IPS-NIHi7 (cell line): ENCODE data around the gene RHNO1.

Experiments used
- DNase-seq: peaks from one replicate; pipeline ENCODE4 v3.0.0; 2012; ENCODE audit warnings: mixed read lengths; ENCODE audit errors: extremely low spot score

Gene RHNO1, protein sequence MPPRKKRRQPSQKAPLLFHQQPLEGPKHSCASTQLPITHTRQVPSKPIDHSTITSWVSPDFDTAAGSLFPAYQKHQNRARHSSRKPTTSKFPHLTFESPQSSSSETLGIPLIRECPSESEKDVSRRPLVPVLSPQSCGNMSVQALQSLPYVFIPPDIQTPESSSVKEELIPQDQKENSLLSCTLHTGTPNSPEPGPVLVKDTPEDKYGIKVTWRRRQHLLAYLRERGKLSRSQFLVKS

DNA sequence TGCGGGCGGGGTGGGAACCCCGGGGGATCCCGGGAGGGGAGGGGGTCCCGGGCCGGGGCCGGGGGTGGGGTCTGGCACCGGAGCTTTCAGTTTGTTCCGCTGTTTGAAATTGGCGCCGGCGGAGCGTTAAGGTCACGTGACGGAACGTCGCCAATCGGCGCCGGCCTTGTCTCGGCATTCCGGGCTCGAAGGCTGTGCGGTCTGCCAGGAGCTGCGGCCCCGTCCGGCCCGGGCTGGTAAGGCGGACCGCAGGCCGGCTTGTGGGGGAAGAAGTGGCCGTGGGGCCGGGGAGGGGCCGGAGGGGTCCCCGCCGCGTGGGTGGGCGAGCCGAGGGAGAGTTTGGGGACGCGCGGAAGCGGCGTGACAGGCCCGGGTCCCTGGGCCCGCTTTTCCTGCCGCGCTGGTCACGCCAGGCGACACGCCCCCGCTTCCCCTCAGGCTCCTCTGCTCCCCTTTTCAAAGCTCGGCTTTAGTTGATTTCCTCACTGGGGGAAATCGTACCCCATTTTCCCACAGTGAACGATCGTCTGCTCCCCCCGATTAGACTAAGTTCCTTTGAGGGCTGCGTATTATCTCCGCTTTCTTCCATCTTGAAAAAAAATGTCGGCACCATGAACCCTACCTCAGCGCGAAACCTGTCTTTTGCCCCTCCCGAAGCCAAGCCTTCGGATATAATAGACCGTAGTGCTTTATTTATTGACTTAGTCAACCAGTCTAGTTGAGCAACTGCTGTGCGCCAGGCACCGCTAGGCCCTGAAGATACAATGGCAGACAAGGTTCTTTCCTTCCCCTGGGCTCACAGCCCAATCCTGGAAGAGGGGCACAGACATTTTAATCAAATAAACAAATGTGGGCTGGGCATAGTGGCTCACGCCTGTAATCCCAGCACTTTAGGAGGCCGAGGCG, at the start of gene RHNO1, which contains the start of gene FOXM1:
RHNO1 (plus strand) TSS at position 177 of the 906 bp plus-strand sequence. CDS start 8,144 bp downstream, outside the sequence.
FOXM1 (minus strand) TSS at position 128 of the 906 bp plus-strand sequence. CDS start 2,696 bp downstream, outside the sequence.
- peak; percentile 95 for DNase-seq

DNA sequence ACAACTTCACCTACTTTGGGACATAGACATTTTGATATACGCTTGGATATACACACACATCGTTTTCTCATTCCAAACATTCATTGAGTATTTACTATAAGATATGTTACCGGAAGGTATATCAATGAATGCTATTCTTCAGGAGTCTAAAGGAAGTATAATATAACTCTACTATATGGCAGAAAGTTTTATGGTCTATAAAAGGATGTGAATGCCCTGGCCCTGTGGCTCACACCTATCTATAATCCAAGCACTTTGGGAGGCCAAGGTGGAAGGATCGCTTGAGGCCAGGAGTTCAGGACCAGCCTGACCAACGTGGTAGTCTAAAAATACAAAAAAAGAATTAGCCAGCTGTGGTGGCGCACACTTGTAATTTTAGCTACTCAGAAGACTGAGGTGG, 47.7 kb upstream of the RHNO1 start:
- DNase-seq: no peak

DNA sequence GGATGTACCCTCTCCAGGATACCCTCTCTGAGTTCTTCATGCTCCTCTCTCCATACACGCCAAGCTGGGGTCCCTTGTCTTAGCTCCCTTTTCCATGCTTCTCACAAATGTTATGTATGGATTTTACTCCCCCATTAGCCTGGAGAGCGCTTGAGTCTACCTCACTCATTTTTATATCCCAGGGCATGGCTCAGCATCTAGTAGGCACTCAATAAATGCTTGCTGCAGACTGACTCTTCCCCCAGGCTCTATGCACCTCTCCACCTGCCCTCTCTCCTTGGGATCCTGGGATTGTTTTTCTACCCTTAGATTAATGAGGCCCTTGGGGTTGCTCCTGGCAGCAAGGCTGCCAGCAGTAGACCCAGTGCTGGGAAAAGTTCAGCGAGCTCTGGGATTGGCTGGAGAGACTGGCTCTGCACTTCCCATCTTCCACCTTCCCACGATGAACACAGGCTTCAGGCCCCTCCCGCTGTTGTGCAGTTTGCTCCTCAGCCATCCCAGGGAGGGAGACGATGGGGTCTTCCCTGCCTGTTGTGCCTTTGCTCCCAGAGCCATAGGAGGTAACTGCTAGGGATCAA, 44.4 kb upstream of the RHNO1 start:
- no peak for DNase-seq

DNA sequence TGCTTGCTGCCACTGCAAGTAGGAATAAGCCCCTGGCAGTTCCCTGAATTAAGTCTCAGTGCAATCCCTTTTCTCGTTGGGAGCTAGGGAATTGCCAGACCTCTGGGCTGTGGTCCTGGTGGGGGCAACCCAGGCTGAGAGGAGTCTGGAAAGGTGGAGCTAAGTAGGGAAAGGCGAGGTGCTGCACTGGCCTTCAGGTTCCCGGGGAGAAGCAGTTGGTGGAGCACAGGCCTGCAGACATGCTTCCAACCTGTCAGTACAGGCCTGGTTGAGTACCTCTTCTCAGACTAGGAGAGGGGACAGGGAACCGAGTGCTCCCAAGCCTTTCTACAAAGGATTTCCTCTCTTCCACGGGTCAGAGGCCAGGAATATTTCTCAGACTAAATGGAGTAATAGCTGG, 43.7 kb upstream of the RHNO1 start:
- no peak for DNase-seq

DNA sequence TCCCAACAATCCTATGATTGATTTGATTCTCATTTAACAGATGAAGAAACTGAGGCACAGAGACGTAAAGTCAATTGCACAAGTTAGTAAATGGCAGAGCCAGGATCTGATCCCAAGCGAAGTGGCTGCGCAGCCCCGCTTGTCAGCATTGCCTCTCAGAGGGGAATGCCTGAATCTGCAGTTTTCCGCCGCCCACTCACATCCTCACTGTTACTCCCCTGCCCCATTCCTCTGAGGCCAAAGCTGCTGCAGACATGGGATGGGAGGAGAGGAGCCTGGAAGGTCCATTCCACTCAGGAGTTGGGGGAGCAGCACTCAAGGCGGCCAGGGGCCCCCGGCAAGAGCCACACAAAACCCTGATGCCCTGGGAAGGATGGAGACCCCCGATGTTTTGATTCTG, 43.2 kb upstream of the RHNO1 start:
- DNase-seq: peak; percentile 57

DNA sequence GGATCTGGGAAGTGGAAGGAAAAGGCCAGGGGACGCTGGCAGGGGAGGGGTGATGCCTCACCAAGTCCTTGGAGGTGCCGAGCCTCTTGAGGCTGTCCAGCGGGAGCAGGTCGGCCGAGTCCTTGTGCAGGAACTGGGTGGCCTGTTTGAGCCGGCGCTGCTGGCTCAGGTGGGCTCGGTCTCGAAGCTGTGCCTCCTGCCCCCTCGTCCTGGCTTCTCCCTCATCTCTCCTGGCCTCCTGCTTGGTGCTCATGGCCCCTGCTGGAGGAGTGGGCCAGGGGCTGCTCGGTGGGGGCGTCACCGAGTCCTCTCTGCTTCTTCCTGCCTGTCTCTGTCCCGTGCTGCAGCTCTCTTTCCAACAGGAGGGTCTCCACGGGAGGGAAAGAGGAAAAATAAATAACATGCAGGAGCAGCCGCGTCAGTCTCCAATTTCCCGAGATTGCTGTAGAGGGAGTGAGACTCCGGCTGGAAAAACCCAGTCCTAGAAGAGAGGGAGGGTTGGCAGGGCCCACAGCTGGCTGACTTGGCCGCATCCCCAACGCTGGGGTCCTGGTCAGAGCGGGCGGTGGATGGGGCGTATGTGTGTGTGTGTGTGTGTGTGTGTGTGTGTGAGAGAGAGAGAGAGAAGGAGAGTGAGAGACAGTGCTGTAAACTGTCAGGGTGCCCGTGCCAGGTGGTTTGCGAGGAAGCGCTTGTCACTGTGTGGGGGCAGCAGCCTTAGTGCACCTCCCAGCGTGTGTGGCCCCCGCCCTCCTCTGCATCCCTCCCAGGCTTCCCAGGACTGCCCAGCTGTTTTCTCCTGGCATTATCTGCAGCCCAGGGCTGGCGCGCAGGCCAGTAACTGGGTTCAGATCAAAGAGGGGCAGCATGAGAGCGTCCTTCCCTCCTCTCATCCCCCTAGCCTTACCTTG, 42.2 kb upstream of the RHNO1 start, which contains the start of gene NRIP2:
NRIP2 (minus strand) TSS at position 455 of the 911 bp plus-strand sequence; CDS start at position 403, 52 bp downstream.
- DNase-seq: peak; percentile 62

DNA sequence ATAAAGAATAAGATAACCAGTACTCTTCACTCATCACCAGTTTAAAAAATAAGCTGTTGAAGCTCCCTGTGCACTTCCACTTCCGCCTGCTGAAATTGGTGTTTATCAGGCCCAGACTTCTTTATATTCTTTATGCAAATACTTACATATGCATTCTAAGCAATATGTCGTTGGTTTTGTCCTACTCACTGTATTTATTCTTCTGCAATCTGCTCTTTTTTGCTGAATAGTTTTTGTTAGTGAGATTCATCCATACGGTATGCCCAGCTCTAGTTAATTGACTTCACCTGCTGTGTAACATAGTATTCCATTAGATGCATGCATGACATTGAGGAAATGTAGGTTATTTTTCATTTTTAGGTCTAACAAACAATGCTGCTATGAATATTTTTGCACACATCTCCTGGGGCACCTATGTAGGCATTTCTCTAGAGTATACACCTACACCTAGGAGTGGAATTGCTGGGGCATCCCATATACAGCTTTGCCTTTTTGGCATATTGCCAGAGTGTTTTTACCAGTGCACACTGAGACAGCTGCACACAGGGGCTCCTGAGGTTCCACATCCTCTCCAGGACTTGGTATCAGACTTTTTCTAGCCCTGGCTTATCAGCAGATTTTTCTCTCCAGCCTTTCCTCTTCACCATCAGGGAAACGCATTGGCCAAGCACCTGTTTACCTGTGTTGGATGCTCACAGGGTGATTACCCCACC, 41.2 kb upstream of the RHNO1 start:
- no peak for DNase-seq

DNA sequence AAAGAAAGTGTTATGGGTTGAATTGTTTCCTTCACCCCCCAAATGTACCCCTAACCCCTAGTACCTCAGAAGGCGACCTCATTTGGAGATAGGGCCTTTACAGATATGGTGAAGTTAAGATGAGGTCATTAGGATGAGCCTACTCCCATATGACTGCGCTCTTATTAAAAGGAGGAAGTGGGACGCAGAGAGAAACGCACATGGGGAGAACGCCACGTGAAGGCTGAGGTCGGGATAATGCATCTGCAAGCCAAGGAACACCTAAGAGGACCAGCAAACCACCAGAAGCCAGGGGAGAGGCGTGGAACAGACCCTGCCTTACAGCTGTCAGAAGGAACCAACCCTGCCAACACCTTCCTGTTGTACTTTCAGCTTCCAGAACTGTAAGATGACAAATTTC, 40.4 kb upstream of the RHNO1 start:
- no peak for DNase-seq

DNA sequence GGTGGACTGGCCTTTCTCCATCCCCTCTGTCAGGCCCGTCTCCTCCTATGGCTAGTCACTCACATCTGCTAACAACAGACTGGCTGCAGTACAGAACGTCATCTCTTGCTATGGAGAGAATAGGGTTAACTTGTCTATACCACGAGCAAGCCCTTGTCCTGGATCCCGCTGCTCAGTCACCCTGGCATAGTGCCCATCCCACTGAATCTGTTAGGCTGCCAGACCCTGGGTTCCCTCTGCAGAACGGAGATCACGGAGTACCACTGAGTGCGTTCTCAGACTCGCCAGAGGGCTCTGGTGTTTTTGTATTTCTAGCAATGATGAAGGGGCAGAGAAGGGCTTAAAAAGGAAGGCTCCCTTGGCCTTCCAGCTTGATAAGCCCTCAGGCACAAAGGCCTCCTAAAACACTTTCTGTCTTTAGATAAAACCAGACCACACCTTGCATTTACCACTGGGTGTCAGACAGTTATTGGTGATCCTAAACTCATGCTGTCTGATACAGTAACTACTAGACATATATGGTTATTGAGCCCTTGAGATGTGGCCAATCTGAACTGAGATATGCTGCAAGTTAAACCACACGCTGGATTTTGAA, 35.9 kb upstream of the RHNO1 start:
- DNase-seq: no peak

DNA sequence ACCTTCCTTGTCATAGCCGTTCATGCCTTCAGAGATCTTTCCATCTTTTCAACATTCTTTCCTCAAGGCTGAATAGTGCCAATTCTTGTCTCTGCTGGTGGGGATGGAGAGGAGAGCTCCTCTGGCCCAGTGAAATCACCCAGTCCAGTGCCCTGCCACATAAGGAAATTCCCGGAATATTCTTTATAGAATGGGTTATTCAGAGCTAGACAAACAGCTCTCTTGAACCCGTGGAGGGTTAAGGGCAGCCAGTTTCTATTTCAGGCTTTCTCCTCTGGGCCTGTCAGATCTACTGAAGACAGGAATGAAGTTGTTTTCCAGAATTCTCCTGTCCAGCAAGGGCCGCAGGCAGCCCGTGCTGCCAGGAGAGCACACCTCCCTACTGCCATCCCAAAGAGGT, 34.1 kb upstream of the RHNO1 start:
- DNase-seq: no peak

DNA sequence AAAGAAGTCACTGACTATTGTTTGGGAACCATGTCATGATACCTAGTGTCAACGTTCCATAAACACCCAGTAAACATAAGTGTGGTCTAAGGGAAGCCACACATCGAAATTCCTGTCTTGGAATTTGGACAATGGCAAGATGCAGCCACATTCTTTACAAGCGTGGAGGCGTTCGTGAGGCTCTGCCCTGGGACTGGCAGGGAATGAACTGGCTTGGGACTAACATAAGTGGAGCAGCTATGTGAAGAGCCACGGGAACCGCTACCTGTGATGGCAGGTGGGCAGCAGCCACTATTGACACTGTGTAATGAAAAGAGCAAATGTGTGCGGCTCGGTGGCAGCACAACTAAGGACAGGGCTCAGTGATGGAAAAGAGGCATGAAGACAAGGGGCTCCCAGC, 32.2 kb upstream of the RHNO1 start:
- DNase-seq: no peak

DNA sequence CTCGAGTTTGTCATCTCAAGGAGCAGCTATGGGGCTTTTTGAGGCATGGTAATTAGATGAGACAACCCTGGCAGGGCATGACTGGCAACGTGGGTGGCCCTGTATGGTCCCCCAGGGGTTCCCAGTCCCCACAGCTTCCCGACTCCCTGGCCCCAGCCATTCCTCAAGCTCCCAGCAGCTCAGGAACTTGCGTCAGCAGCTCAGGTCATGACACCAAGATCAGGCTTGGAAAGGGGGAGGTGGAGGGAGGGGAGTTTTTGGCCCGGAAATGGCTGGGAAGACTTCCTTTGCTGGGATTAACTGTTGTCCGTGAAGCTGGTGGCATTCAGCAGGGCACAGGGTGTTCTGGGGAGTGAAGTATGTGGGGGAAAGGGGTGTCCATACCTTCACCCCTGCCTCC, 31.7 kb upstream of the RHNO1 start:
- no peak for DNase-seq

DNA sequence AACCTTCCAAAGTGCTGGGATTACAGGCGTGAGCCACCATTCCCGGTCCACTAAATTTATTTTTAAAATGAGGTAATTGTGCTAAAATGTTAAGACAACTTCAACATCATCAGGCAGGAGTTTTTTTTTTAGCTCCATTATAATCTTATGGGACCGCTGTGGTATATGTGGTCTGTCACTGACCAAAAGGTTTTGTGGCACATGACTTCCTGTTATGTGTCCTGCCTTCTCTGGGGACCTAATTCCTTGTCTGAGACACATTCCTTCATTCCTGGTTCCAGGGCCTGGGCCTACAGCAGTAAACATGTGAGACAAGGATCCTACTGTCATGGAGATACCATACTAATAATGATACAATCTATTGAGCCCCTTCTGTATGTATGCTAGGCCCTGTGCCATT, 25.1 kb upstream of the RHNO1 start:
- DNase-seq: no peak

DNA sequence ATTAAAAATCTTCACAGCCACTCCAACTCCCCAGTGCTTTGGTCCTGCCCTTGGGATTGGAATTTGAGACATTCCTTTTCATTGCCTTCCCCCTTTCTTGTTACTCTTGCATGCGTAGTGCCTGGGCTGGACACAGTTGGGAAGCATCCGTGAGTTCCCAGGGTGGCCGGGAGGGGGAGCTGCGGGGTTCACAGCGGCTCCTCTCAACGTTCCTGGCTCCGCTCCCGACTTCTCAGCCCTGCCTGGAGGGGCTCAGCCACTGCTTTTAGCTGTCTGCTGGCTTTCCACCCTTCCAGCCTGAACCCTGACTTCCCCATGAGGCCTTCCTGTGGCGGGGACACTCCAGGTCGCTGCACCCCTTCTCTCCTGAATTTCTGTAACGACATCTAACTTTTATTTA, 23.4 kb upstream of the RHNO1 start:
- peak; percentile 97 for DNase-seq

DNA sequence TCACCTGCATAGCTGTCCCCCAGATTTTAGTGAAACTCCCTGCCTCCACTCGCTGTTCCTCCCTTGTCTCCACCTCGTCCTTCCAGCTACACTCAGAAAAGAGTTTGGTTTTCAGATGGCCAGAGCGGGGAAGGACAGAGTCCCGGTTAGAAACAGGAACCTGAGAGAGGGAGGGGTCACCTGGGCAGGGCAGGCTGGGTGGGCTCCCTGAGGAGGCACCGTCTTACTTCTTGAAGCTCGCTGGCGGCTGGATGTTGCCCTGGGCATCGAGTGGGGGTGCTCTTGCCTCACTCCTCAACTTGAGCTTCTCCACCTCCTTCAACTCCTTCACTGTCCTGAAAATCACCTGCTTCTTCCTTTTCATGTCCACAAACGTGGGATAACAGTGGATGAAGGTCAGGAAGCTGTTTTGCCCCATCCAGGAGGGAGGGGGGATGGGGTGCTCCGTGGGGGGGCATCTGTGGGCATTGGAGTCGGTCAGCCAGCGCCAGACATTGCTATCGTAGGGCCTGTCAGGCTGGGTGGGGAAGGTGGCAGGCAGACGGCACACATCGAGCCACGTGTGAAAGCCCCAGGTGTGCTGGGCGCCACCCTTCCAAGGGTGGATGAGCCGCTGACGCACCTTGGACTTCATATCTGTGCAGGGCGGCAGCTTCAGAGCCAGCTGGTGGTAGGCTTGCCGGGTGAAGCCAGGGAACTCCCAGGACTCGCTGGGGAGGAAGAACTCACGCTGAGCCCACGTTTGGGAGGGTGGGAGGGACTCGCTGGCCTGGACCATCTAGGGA, 22.2 kb upstream of the RHNO1 start:
- no peak for DNase-seq

DNA sequence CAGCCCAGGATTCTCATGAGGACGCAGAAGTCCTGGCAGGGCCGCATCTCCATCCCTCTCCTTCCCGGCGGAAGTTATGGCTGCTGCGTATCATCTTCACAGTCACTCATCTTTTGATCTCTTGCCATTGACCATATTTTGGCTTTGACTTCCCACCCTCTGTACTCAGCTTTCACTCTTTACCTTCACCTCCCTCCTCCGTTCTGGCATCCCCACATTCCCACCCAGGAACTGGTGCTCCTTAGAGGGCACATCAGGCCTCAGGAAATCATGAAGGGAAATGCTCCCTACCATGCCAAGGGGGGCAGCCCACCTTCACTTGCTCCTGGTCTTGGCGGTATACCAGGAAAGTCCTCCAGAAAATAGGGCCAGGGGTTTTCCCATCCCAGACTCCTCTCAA, 21.5 kb upstream of the RHNO1 start:
- DNase-seq: no peak

DNA sequence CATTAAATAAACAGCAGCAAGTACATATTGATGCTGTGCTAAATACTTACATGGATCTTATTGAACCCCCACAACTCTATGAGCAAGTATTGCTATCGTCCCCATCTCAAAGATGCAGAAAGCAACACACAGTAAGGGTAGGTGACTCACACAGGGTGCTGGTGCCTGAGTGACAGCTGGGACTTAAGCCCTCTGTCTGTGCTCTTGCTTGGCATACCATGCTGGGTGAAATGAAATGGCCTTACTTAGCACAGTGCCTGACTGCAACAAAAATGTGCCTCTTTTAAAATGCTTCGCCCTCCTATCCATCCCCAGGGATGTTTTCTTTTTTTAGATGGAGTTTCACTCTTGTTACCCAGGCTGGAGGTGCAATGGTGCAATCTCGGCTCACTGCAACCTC, 21.0 kb upstream of the RHNO1 start:
- no peak for DNase-seq

DNA sequence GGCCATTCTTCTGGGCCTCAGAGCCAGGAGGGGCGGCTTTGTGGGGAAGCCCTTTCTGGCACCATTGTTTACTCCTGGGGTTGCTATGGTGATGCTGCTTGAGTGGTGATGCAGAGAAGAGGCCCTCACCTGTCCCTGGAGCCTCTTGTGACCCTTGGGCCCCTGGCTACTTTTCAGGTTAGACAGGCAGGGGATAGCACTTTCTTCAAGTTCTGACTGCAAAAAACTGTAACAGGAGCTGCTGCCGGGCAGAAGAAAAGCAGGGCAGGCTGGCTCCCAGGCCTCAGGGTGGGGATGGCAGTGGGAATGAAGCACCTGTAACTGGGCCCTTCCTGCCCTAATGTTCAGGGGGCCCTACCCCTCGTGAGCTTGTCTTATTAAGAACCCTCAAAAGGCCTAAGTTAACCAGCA, 20.0 kb upstream of the RHNO1 start, which contains the start of gene TEX52:
TEX52 (minus strand) TSS at position 19 of the 411 bp plus-strand sequence; CDS start at position 6, 13 bp downstream.
- DNase-seq: peak; percentile 69

DNA sequence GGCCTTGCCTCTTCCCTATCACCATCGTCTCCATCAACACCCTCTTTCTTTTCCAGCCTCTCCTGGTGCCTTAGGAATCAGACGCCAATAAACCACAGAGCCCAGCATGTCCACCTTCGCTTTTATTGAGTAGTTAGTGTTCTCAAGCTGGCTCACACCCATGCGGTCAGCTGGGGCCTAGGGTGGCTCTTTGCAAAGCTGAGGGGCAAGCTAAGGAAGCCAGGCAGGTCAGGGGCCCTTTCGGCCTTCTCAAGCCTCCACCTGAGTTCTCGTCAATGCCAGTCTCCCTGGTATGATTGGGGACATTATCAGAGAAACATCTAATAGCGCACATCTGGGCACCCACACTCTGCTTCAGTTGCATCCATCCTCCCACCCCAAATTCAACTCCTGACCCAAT, 19.4 kb upstream of the RHNO1 start:
- no peak for DNase-seq
